IPS-NIHi11 (cell line): ENCODE results near the gene EHBP1L1.

Experiments used
- DNase-seq: peaks from one replicate; pipeline ENCODE4 v3.0.0; 2012; ENCODE audit warnings: mixed read lengths, low spot score

Gene EHBP1L1

GRCh38 chr11:65577756-65578109 lies 1.9 kb downstream of the EHBP1L1 start:
- DNase-seq, result no peak

DNA sequence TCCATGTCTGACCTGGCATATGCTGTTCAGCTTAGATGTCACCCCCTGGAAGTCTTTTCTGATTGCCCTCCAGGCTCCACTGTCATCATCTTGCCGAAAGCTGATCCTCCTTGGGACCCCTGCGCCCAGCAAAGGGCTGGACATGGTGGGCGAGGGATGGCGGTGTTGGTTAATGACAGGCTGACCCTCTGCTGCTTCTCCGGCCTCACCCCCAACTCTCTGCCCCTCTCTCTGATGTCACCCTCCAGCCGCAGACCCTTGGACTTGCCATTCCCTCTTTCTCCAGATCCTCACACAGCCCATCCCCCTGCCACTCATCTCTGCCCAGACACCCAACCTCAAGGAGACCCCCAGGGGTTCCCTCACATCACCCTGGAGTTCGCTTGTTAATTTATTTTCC lies 2.3 kb downstream of the EHBP1L1 start:
- DNase-seq, result no peak

GRCh38 chr11:65578667-65579066 lies 2.8 kb downstream of the EHBP1L1 start:
- no peak for DNase-seq

- DNase-seq, result no peak
Measured at GRCh38 chr11:65579291-65579690, 3.4 kb downstream of the EHBP1L1 start.

DNA sequence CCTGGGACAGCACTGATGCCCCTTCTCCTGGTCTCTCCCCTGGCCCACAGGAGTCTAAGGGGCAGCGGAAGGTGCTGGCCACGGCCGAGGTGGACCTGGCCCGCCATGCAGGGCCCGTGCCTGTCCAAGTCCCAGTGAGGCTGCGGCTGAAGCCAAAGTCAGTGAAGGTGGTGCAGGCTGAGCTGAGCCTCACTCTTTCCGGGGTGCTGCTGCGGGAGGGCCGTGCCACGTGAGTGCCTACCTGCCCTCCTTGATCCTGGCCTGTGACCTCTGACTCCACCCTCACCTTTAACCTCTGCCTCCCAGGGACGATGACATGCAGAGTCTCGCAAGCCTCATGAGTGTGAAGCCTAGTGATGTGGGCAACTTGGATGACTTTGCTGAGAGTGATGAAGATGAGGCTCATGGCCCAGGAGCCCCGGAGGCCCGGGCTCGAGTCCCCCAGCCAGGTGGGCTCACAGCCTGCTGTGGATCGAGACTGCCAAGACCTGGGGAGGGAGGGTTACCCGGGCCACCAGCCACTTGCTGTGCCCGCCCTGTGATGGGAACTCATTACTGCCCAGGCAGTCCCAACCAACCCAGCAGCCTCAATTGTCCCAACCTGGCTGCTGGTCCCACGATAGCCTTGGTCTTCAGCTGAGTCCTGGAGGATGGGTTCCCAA lies 4.3 kb downstream of the EHBP1L1 start:
- no peak for DNase-seq

GRCh38 chr11:65580756-65581155 lies 4.9 kb downstream of the EHBP1L1 start:
- no peak for DNase-seq

GRCh38 chr11:65581928-65582327 lies 6.1 kb downstream of the EHBP1L1 start:
- no peak for DNase-seq

DNA sequence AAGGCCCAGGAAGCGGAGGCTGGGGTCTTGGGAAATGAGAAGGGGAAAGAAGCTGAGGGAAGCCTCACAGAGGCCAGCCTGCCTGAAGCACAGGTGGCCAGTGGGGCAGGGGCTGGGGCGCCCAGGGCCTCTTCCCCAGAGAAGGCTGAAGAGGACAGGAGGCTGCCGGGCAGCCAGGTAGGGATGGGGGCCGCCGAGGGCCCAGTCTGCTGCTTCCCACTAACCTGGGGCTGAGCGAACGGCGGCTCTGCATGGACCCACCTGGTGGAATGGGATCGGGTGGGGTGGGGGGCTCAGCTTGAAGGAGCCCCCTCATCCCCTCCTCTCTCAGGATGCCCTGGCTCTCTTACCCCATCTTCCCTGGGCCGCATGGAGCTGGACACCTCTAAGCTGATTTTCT lies 7.7 kb downstream of the EHBP1L1 start:
- DNase-seq, result no peak

- DNase-seq, result no peak
Measured at GRCh38 chr11:65584106-65584505, 8.3 kb downstream of the EHBP1L1 start.

- DNase-seq, result no peak
Measured at GRCh38 chr11:65584723-65585171, 8.9 kb downstream of the EHBP1L1 start.

DNA sequence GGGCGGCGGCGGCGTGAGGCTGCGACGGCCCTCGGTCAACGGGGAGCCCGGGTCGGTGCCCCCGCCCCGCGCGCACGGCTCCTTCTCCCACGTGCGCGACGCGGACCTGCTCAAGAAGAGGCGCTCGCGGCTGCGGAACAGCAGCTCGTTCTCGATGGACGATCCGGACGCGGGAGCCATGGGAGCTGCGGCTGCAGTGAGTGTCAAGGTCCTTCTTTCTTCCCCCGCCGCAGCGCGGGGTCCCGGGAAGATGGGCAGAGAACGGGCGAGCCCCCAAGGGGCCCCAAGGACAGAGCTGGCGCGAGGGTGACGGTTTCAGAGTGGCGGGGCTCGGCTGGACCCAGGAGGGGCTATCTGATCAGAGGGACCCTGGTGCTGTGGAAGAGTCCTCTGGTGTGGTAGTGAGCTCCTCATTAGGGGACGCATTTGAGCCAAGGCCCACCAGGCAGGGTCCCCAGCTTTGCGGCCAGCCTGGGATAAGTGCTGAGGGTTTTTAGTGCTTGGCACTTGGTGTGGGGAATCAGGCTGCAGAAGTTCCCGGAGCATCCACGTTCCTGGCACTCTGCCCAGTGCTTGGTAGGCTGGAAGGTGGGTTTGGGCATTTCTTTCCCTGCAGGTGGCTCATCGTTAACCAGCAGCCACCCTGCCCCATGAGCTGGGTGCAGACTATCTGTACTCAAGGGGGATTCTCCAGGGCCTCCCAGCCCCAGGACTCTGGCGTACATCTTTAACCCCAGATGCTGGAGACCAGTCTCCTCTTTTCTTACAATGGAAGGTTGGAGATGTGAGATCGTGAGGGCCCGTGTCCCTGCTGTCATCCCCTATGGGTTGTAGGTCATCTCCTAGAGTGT lies 9.8 kb downstream of the EHBP1L1 start:
- no peak for DNase-seq

GRCh38 chr11:65586247-65586630 lies 10.4 kb downstream of the EHBP1L1 start:
- DNase-seq, result no peak

GRCh38 chr11:65586676-65587075 lies 10.8 kb downstream of the EHBP1L1 start:
- DNase-seq, result peak; percentile 67

- DNase-seq, result peak; percentile 81
Measured at GRCh38 chr11:65588199-65589054, 12.6 kb downstream of the EHBP1L1 start.

DNA sequence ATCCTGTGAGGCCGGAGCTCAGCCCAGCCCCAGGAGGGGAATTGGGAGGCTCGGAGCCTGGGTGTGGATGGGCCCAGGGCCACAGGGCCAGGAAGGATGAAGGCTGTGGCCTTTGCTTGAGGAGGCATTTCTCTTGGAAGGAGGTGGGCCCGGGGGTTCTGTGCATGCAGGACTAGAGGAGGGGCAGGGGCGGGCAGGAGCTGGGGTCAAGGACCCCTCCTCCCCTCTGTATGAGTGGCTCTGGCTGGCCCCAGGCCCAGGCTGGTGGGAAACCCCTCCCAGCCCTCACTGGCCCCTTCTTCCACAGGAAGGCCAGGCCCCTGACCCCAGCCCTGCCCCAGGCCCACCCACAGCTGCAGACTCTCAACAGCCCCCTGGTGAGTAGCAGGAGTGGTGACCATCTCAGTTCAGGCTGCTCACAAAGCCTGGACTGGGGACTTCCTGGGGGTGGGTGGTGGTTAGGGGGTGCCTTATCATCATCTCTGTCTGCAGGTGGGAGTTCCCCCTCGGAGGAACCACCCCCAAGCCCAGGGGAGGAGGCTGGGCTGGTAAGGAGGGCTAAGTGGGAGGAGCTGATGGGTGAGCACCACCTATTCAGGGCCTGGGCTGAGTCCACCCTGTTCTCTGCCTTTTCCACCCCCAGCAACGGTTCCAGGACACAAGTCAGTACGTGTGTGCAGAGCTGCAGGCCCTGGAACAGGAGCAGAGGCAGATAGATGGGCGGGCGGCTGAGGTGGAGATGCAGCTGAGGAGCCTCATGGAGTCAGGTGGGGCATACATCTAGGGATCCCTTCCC lies 13.8 kb downstream of the EHBP1L1 start:
- DNase-seq, result no peak

GRCh38 chr11:65590240-65590738 lies 14.4 kb downstream of the EHBP1L1 start:
- DNase-seq, result no peak

DNA sequence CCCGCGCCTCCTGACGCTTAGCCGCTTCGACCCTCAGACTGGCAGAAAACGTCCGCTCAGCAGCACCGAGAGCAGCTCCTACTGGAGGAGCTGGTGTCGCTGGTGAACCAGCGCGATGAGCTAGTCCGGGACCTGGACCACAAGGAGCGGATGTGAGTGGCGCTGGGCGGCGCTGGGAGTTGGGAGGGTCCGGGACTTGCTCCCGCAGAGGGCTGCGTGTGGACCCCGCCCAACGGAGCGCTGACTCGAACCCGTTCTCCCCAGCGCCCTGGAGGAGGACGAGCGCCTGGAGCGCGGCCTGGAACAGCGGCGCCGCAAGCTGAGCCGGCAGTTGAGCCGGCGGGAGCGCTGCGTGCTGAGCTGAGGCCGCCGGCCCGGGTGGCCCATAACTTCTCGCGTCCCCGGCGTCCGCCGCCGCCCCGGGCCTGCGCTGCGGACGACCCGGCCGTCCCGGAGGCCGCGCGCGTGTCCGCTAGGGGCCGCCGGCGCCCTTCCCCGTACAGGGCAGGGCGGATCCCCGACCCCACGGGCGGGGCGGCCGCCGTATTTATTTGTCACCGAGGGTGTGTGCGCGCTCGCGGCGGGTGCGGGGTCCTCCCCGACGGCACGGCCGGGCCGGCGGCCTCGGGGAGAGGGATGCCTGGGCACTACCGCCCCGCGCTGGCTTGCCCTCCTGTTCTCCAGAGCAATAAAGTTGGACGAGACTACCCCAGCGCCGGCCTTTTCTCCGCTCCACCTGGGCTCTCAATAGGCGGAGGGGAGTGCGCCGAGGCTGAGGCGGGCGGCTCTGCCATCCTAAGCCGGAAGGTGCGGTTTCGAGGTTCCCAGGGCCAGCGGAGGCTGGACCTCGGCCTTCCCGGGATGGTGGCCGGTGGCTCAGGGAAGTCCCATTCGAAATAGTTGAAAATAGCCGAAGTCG lies 16.3 kb downstream of the EHBP1L1 start:
- peak; percentile 80 for DNase-seq

- DNase-seq, result no peak
Measured at GRCh38 chr11:65592858-65593517, 17.1 kb downstream of the EHBP1L1 start.

- peak; percentile 83 for DNase-seq
Measured at GRCh38 chr11:65593518-65594414, 17.9 kb downstream of the EHBP1L1 start.
